Left lobe of liver (tissue), 2 donors: Measurements from ENCODE around the gene ASXL2. TPM values are rescaled to one million over a fixed set of nuclear protein-coding genes. Genes with fewer than 3 reads are reported as not detected.

Source experiments
- ATAC-seq: fragments of 200-7000 bp; cut with Tn5 transposase; one replicate; pipeline ENCODE4 v1.9.1; 2020; ENCODE audit warnings: mild to moderate bottlenecking, moderate library complexity
- DNase-seq: peaks from one replicate; pipeline ENCODE4 v3.0.0-alpha.2; 2020; ENCODE audit warnings: low spot score
- total RNA-seq: library from RNA; stranded (reverse); gene quantifications from one replicate; pipeline ENCODE4 v1.2.1, GENCODE V29; 2021
- donor health status: DM: no; HTN: no; CAD: no; lungs with moderate emphysema.
- donor health status: DM: no; HTN: yes; CAD: no.

ASXL2 gene
- total RNA-seq, 1 donor from 2014 or later, result 11.0 TPM

- no peak for DNase-seq
- no peak for ATAC-seq
Measured at GRCh38 chr2:25808006-25808383, 70.3 kb downstream of the ASXL2 start.

GRCh38 chr2:25806941-25807340 is 71.3 kb downstream of the ASXL2 start:
- ATAC-seq, result no peak
- DNase-seq, result no peak

DNA sequence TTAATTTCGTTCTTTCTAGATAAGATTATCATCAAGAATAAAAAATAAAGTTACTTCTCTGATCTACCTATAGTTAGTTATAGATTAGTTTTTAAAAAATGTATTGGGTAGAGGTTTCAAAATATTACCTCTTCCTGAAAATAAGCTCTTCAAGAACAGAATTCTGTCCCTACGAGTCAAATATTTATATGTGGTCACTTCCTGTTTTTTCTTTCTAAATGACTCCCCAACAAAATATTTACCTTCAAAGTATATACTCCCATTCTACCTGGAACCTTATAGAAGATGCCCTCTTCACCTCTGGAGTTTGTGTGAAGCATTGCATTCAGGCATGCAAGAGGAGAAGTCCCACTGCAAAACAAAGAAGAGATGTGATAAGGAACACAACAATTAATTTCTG is 72.3 kb downstream of the ASXL2 start:
- DNase-seq (no peak), ATAC-seq (no peak)

GRCh38 chr2:25804338-25804737 is 73.9 kb downstream of the ASXL2 start:
- DNase-seq, result no peak
- no peak for ATAC-seq

DNA sequence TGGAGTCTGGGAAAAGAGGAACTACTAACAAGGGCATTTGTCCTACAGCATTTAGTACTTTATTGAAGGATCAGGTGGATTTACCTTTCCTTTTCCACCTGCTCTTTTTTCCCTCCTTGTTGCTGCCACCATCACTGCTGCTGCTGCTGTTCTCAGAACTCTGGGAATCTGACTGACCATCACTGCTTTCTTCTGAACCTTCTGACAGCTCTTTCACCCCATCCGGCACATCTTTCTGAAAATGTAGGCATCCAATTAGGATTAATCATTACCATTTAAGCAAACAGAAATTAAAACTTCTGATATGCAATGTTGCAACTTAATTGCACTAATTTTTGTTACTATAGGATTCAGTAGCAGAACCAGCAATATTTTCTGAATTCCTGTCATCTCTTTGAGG is 79.0 kb downstream of the ASXL2 start:
- DNase-seq (no peak), ATAC-seq (peak; percentile 62)

GRCh38 chr2:25797620-25798488 is 80.4 kb downstream of the ASXL2 start:
- DNase-seq (no peak), ATAC-seq (peak; percentile 47)

DNA sequence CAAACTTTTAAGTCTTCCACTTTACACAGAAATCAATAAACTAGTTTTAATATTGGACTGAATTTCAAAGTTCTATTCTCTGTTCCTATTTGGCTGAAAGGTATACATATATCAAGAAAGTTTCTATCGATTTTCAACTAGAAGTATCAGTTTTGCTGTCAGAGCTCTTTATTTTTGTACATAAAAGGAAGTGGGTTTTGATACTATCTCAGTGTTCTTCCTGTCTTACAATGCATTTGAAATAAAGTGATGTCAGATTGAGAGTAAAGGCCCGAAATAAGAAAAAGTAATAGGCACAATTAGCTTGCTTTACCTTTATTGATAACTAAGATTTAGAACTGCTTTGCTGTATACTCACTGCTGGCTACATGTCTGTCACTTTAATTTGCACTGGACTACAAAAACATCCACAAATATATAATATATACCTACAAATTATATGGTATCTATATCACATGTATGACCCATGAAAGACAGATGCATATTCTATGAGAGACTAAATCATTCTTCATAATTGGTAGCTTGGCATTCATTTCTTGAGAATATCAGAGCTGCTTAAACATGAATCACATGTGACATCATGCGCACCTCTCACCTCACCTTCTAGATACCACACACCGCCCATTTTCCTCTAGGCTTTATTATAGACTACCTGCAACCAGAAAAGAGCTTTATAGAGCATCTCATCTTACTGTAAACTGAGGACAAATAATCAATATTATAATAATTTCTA is 83.6 kb downstream of the ASXL2 start:
- ATAC-seq (no peak), DNase-seq (no peak)

GRCh38 chr2:25790074-25790790 is 88.1 kb downstream of the ASXL2 start:
- no peak for DNase-seq
- ATAC-seq, result peak; percentile 10

- ATAC-seq (no peak), DNase-seq (no peak)
Measured at GRCh38 chr2:25788457-25788856, 89.8 kb downstream of the ASXL2 start.

- ATAC-seq, result peak; percentile 96
- DNase-seq, result peak; percentile 56
Measured at GRCh38 chr2:25787020-25787419, 91.3 kb downstream of the ASXL2 start.

- ATAC-seq (no peak), DNase-seq (no peak)
Measured at GRCh38 chr2:25784404-25784803, 93.9 kb downstream of the ASXL2 start.

GRCh38 chr2:25777077-25777476 is 101.2 kb downstream of the ASXL2 start:
- ATAC-seq (no peak), DNase-seq (no peak)

- DNase-seq (no peak), ATAC-seq (no peak)
Measured at GRCh38 chr2:25772078-25772477, 106.2 kb downstream of the ASXL2 start.

- no peak for ATAC-seq
- no peak for DNase-seq
Measured at GRCh38 chr2:25763575-25763974, 114.7 kb downstream of the ASXL2 start.

DNA sequence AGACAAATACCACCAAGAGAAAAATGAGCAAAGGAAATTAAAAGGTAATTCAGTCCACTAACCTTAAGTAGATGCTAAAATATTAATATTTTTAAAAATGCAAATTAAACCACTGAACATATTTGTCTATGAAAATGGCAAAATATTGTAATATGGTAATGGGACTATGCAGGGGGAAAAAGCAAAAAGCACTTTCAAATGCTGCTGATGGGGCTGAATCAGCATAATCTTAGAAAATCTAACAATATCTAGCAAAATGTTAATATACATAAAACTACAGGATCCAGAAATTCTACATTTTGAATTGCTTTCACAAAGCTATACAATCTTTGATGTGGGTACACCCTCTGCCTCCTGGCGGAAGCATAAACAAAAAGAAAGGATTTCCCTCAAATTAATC is 118.0 kb downstream of the ASXL2 start:
- ATAC-seq, result no peak
- no peak for DNase-seq

DNA sequence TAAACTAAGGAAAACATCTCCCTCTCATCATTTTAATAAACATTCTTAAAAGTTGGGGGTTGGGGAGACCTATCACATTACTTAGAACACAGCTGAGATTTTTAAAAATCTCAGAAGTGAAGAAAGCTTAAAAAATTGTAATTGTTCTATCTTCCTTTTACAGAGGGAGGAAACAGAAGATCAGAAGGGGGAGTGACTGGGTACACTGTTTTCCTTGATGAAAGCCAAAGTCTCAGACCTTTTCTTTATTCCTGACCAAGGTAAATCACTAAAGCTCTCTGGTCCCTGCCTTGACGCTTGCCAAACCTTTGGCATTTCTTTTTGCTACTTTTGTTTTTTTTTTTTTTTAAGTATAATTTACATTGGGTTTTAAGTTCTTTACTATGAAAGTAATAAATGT is 119.9 kb downstream of the ASXL2 start:
- ATAC-seq (no peak), DNase-seq (no peak)

GRCh38 chr2:25757906-25758305 is 120.4 kb downstream of the ASXL2 start:
- DNase-seq, result no peak
- peak; percentile 54 for ATAC-seq

DNA sequence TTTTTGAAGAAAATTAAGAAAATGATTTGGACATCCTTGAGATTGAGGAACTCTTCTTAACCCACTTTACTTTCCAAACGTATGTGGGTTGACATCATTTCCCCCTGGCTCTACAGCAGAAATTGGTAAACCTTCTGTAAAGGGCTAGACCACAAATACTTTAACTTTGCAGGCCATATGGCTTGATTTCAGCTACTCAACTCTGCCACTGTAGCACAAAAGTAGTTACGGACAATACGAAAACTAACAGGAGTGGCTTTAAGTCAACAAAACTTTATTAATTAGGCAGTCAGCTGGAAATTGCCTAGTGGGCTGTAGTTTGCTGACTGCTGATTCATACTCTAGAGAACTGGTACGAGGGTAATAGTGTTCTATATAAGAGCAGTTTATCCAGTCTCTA is 121.8 kb downstream of the ASXL2 start:
- no peak for ATAC-seq

GRCh38 chr2:25749676-25750075 is 128.6 kb downstream of the ASXL2 start:
- ATAC-seq (no peak), DNase-seq (no peak)

More for the DNA sequence above, 121.8 kb downstream of the ASXL2 start:
- DNase-seq, result no peak

DNA sequence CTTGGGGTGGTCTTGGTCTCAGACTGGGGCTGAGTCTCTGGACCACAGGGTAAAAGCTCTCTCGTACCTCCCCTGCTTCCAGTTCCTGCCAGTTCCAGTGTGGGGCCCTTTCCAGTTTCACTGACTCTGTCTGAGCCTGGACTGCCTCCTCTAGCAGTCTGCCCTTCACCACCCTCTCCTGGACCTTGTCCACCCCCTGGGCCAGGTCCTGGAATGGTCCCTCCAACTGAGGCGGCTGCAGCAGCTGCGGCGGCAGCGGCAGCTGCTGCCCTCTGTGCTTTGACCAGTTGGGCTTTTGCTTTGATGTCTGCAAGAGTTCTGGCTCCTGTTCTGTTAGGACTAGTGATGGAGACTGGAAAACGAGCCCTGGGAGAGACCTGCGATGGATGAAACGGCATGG is 134.2 kb downstream of the ASXL2 start:
- DNase-seq, result no peak
- ATAC-seq, result no peak

DNA sequence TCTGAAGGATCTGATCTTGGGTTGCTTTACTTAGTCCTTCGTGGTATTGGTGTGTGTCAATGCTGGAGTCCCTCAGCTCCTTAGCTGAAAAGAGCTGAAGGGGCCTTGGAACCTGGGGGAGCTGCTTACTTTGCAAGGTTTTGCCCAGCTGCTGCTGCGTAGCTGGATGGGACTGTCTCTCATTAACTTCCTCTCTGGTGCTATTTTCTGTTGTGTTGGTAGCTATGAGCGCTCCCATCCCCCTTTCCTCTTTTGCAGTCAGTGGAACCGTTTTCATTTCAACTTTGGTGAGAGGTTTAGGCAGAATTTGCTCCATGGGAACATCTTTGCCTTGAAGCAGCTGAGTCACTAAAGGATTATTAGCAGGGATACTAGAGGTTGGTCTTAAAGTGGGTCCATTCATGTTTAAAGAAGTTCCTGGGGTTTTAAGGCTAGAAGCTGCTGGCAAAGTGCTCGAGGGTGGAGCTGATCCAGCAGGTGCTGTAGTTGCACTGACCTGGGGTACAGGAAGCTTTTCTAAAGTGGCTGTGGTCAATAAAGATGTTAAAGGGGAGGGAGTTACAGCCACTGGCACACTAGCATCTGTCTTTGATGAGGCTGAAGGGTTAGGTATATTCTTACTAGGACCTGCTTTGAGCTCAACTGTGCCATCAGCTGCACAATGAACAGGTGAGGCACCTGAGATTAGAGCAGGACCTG is 135.0 kb downstream of the ASXL2 start:
- ATAC-seq, result no peak

More for the DNA sequence above, 135.0 kb downstream of the ASXL2 start:
- DNase-seq, result no peak
